GM21447 (cell line): ENCODE results near the gene CCDC187.
"Not testable (repeated sequence)": the region's sequence is repeated elsewhere in the genome, so short reads cannot be mapped to it uniquely, and the experiment has no call there.

ENCODE experiments used
- ATAC-seq: cut with Tn5 transposase; IDR thresholded peaks from one replicate; pipeline ENCODE4 v1.9.1; 2021; ENCODE audit not compliant: unreplicated experiment

Gene CCDC187

GRCh38 chr9:136244122-136244968 is 59.5 kb downstream of the CCDC187 start:
- ATAC-seq: no peak

GRCh38 chr9:136243631-136244030 is 60.3 kb downstream of the CCDC187 start:
- no peak for ATAC-seq

- no peak for ATAC-seq
These were observed 60.9 kb downstream of the CCDC187 start for GRCh38 chr9:136242918-136243525.

- ATAC-seq: no peak
These were observed 61.6 kb downstream of the CCDC187 start for GRCh38 chr9:136242248-136242647.

GRCh38 chr9:136241542-136241941 is 62.4 kb downstream of the CCDC187 start:
- no peak for ATAC-seq

- no peak for ATAC-seq
These were observed 63.0 kb downstream of the CCDC187 start for GRCh38 chr9:136240941-136241340.

GRCh38 chr9:136239983-136240330 is 63.9 kb downstream of the CCDC187 start:
- peak; percentile 36 for ATAC-seq

GRCh38 chr9:136239135-136239982 is 64.5 kb downstream of the CCDC187 start:
- ATAC-seq: no peak

- no peak for ATAC-seq
These were observed 65.6 kb downstream of the CCDC187 start for GRCh38 chr9:136238342-136238732.

GRCh38 chr9:136237486-136238341 is 66.2 kb downstream of the CCDC187 start:
- ATAC-seq: no peak

GRCh38 chr9:136236471-136237410 is 67.2 kb downstream of the CCDC187 start:
- ATAC-seq: not testable (repeated sequence)

- no peak for ATAC-seq
These were observed 68.0 kb downstream of the CCDC187 start for GRCh38 chr9:136235709-136236455.

GRCh38 chr9:136235171-136235570 is 68.7 kb downstream of the CCDC187 start:
- no peak for ATAC-seq

- no peak for ATAC-seq
These were observed 69.3 kb downstream of the CCDC187 start for GRCh38 chr9:136234597-136234996.

GRCh38 chr9:136233868-136234267 is 70.0 kb downstream of the CCDC187 start:
- no peak for ATAC-seq

- ATAC-seq: no peak
These were observed 70.5 kb downstream of the CCDC187 start for GRCh38 chr9:136233411-136233810.

GRCh38 chr9:136232969-136233368 is 70.9 kb downstream of the CCDC187 start:
- ATAC-seq: no peak

GRCh38 chr9:136231478-136232297 is 72.2 kb downstream of the CCDC187 start:
- no peak for ATAC-seq
